ENCODE measurements around the gene DHX9.

GRCh38 chr1:182791281-182792179, 47.6 kb upstream of the DHX9 start:
- TF ChIP-seq, protein P1, sequence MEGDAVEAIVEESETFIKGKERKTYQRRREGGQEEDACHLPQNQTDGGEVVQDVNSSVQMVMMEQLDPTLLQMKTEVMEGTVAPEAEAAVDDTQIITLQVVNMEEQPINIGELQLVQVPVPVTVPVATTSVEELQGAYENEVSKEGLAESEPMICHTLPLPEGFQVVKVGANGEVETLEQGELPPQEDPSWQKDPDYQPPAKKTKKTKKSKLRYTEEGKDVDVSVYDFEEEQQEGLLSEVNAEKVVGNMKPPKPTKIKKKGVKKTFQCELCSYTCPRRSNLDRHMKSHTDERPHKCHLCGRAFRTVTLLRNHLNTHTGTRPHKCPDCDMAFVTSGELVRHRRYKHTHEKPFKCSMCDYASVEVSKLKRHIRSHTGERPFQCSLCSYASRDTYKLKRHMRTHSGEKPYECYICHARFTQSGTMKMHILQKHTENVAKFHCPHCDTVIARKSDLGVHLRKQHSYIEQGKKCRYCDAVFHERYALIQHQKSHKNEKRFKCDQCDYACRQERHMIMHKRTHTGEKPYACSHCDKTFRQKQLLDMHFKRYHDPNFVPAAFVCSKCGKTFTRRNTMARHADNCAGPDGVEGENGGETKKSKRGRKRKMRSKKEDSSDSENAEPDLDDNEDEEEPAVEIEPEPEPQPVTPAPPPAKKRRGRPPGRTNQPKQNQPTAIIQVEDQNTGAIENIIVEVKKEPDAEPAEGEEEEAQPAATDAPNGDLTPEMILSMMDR (optimal IDR thresholded peaks at IDR 0.05 in 1 of 3, IDR thresholded peaks at IDR 0.05 in 1 of 3, conservative IDR thresholded peaks at IDR 0.05 in 1 of 3; ENCODE audit: extremely low read depth in 1 of 3, insufficient read depth in 2 of 3, low read length in 3 of 3), result no peak
- TF ChIP-seq EZH2 (IDR thresholded peaks at IDR 0.05; ENCODE audit: low read length), result no peak
